H9 (cell line): Measurements from ENCODE around the gene TTLL1. TPM values are rescaled to one million over a fixed set of nuclear protein-coding genes. Genes with fewer than 3 reads are reported as not detected.

Experiments
- DNase-seq: peaks from one replicate; pipeline ENCODE4 v3.0.0-alpha.2; 2017
- H2AFZ ChIP-seq: one replicate; pipeline ENCODE4 v1.6.1; 2013; ENCODE audit warnings: mild to moderate bottlenecking, low read length, control low read depth, moderate library complexity
- H2AK5ac ChIP-seq: 2 replicates; pipeline ENCODE4 v1.6.1; 2013; ENCODE audit warnings: low read length, control low read depth, mixed read lengths; ENCODE audit not compliant: insufficient read length
- H2BK120ac ChIP-seq: one replicate; pipeline ENCODE4 v1.6.1; 2013; ENCODE audit warnings: low read depth, mild to moderate bottlenecking, low read length, control low read depth, inconsistent platforms; ENCODE audit not compliant: poor library complexity, severe bottlenecking
- H2BK12ac ChIP-seq: 2 replicates; pipeline ENCODE4 v1.6.1; 2013; ENCODE audit warnings: low read length, control low read depth, mixed read lengths, low read depth; ENCODE audit not compliant: insufficient read length
- H2BK15ac ChIP-seq: 2 replicates; pipeline ENCODE4 v1.6.1; 2013; ENCODE audit warnings: low read depth, low read length, control low read depth
- H2BK20ac ChIP-seq: one replicate; pipeline ENCODE4 v1.6.1; 2013; ENCODE audit warnings: low read depth, mild to moderate bottlenecking, low read length, control low read depth, inconsistent platforms; ENCODE audit not compliant: poor library complexity, severe bottlenecking
- H2BK5ac ChIP-seq: 2 replicates; pipeline ENCODE4 v1.6.1; 2013; ENCODE audit warnings: low read length, control low read depth, mixed read lengths; ENCODE audit not compliant: insufficient read length
- H3K14ac ChIP-seq: 2 replicates; pipeline ENCODE4 v1.6.1; 2013; ENCODE audit warnings: low read length, control low read depth; ENCODE audit not compliant: insufficient read depth
- H3K18ac ChIP-seq: 2 replicates; pipeline ENCODE4 v1.6.1; 2013; ENCODE audit warnings: low read depth, mild to moderate bottlenecking, mixed read lengths, low read length, control low read depth; ENCODE audit not compliant: insufficient read length
- H3K23ac ChIP-seq: 2 replicates; pipeline ENCODE4 v1.6.1; 2013; ENCODE audit warnings: low read length, control low read depth, mixed read lengths, low read depth; ENCODE audit not compliant: insufficient read length
- H3K23me2 ChIP-seq: 2 replicates; pipeline ENCODE4 v1.6.1; 2013; ENCODE audit warnings: low read depth, mild to moderate bottlenecking, mixed read lengths, low read length, control low read depth; ENCODE audit not compliant: insufficient read length, poor library complexity, severe bottlenecking
- H3K27ac ChIP-seq: 2 replicates; pipeline ENCODE4 v1.5.1; 2013; ENCODE audit warnings: low read length, control low read depth, mixed read lengths, low read depth; ENCODE audit not compliant: insufficient read length
- H3K27me3 ChIP-seq: 2 replicates; pipeline ENCODE4 v1.6.1; 2013; ENCODE audit warnings: low read length, control low read depth, inconsistent platforms; ENCODE audit not compliant: insufficient read depth
- H3K4ac ChIP-seq: 2 replicates; pipeline ENCODE4 v1.6.1; 2013; ENCODE audit warnings: low read depth, mild to moderate bottlenecking, control low read depth, inconsistent platforms, low read length, moderate library complexity
- H3K4me1 ChIP-seq: 2 replicates; pipeline ENCODE4 v1.6.1; 2013; ENCODE audit warnings: low read length, control low read depth, inconsistent platforms; ENCODE audit not compliant: insufficient read depth
- H3K4me2 ChIP-seq: 2 replicates; pipeline ENCODE4 v1.6.1; 2013; ENCODE audit warnings: low read length, control low read depth, mixed read lengths; ENCODE audit not compliant: insufficient read length, insufficient read depth
- H3K56ac ChIP-seq: 2 replicates; pipeline ENCODE4 v1.6.1; 2013; ENCODE audit warnings: low read depth, mild to moderate bottlenecking, mixed read lengths, low read length, control low read depth; ENCODE audit not compliant: insufficient read length
- H3K79me1 ChIP-seq: 2 replicates; pipeline ENCODE4 v1.6.1; 2013; ENCODE audit warnings: low read depth, mild to moderate bottlenecking, moderate library complexity, low read length, control low read depth, inconsistent platforms; ENCODE audit not compliant: insufficient read depth, poor library complexity, severe bottlenecking
- H3K79me2 ChIP-seq: 2 replicates; pipeline ENCODE4 v1.6.1; 2013; ENCODE audit warnings: low read length, control low read depth, inconsistent platforms; ENCODE audit not compliant: insufficient read depth
- H3K9ac ChIP-seq: 2 replicates; pipeline ENCODE4 v1.6.1; 2013; ENCODE audit warnings: low read length, control low read depth, mixed read lengths; ENCODE audit not compliant: insufficient read length; ENCODE audit errors: extremely low read depth
- H3K9me3 ChIP-seq: one replicate; pipeline ENCODE4 v1.6.1; 2013; ENCODE audit warnings: low read depth, low read length, inconsistent platforms; ENCODE audit not compliant: control insufficient read depth
- H3T11ph ChIP-seq: one replicate; pipeline ENCODE4 v1.6.1; 2013; ENCODE audit warnings: mild to moderate bottlenecking, low read length, control low read depth, inconsistent platforms
- H4K20me1 ChIP-seq: one replicate; pipeline ENCODE4 v1.6.1; 2013; ENCODE audit not compliant: control insufficient read depth, insufficient read length, insufficient read depth
- H4K5ac ChIP-seq: 2 replicates; pipeline ENCODE4 v1.6.1; 2013; ENCODE audit warnings: low read depth, mild to moderate bottlenecking, mixed read lengths, low read length, control low read depth; ENCODE audit not compliant: insufficient read length
- H4K8ac ChIP-seq: replicated peaks from 2 replicates; pipeline ENCODE4 v1.6.1; 2013; ENCODE audit warnings: low read length, control low read depth, mixed read lengths, low read depth; ENCODE audit not compliant: insufficient read length
- H4K91ac ChIP-seq: 2 replicates; pipeline ENCODE4 v1.6.1; 2013; ENCODE audit warnings: low read depth, mild to moderate bottlenecking, moderate library complexity, mixed read lengths, low read length, control low read depth; ENCODE audit not compliant: insufficient read length
- H3K27ac Mint-ChIP-seq, 3 experiments: 2 replicates in 2 of 3; 3 replicates in 1 of 3; pipeline ENCODE4 v1.8.0; 2020 to 2021; ENCODE audit warnings: mixed read lengths in 3 of 3, mild to moderate bottlenecking in 1 of 3, moderate library complexity in 1 of 3
- H3K27me3 Mint-ChIP-seq: 2 replicates; pipeline ENCODE4 v1.8.0; 2021; ENCODE audit warnings: low read depth, mild to moderate bottlenecking, moderate library complexity, mixed read lengths
- H3K36me3 Mint-ChIP-seq, 3 experiments: 2 replicates in 2 of 3; 3 replicates in 1 of 3; pipeline ENCODE4 v1.8.0; 2020 to 2021; ENCODE audit warnings: low read depth in 3 of 3, mixed read lengths in 3 of 3; ENCODE audit not compliant: insufficient read depth in 1 of 3
- H3K4me1 Mint-ChIP-seq, 2 experiments: 2 replicates each; pipeline ENCODE4 v1.8.0; 2020; ENCODE audit warnings: mixed read lengths in 2 of 2
- H3K4me3 Mint-ChIP-seq, 2 experiments: 2 replicates in 1 of 2; 3 replicates in 1 of 2; pipeline ENCODE4 v1.8.0; 2020 to 2021; ENCODE audit warnings: mild to moderate bottlenecking in 2 of 2, mixed read lengths in 2 of 2, moderate library complexity in 1 of 2
- H3K9me3 Mint-ChIP-seq, 2 experiments: 2 replicates in 1 of 2; 3 replicates in 1 of 2; pipeline ENCODE4 v1.8.0; 2020; ENCODE audit warnings: mild to moderate bottlenecking in 2 of 2, mixed read lengths in 2 of 2, moderate library complexity in 1 of 2
- WGBS: extraction: QIAGEN DNeasy Blood & Tissue Kit; methylation state at CpG from one replicate; pipeline ENCODE4 v1.1.7; 2013; ENCODE audit warnings: missing lambda C conversion rate, low lambda C conversion rate, mixed read lengths; ENCODE audit not compliant: insufficient read length; ENCODE audit errors: extremely low coverage; 5-methylcytosine and 5-hydroxymethylcytosine counted together
- total RNA-seq: library from RNA; stranded (reverse); gene quantifications from 2 replicates; pipeline ENCODE4 v1.2.1, GENCODE V29; 2021
- TF ChIP-seq, protein P1 (sequence below): fragments of 200-600 bp; sonication (generic); conservative IDR thresholded peaks from 3 replicates; pipeline ENCODE4 v1.8.0; 2021; ENCODE audit warnings: antibody characterized with exemption, mild to moderate bottlenecking

TTLL1 gene
- total RNA-seq, 1 experiment from 2014 or later, result 4.1 TPM

DNA sequence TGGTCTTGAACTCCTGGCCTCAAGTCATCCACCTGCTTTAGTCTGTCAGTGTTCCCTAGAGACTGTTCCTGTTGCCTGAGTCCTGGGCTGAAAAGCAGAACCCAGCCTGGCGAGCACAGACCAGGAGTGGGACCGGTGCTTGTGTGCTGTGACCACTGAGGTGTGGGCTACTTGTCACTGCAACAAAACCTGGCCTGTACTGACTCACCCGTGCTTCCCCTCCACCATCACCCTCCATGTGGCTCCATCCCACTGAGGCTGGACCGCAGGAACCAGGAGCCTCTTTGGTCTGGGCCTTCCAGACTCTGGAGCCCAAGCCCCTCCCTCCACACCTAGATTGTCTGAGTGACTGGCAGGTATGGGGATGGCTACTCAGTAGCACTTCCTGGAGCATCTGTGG, 45.4 kb upstream of the TTLL1 start:
- Histone ChIP-seq H4K8ac (no peak overlapping the region), H2AK5ac (no peak overlapping the region), H3K9me3 (no peaks in the 10 kb centered on the region), H3K27me3 (no peaks in the 10 kb centered on the region), H4K20me1 (no peaks in the 10 kb centered on the region), H3K23ac (no peak overlapping the region), H3K14ac (no peak overlapping the region), H3K56ac (no peak overlapping the region), H3K27ac (no peak overlapping the region), H3K79me1 (no peaks in the 10 kb centered on the region), H2BK15ac (no peak overlapping the region), H4K5ac (no peak overlapping the region), H3K4me2 (no peak overlapping the region), H3K9ac (no peak overlapping the region), H2AFZ (no peak overlapping the region), H3T11ph (no peak overlapping the region), H3K18ac (no peak overlapping the region), H2BK5ac (no peak overlapping the region), H2BK20ac (no peak overlapping the region), H3K4me1 (no peaks in the 10 kb centered on the region), H3K4ac (no peak overlapping the region), H3K79me2 (no peaks in the 10 kb centered on the region), H3K23me2 (no peaks in the 10 kb centered on the region), H2BK12ac (no peak overlapping the region), H2BK120ac (no peak overlapping the region), H4K91ac (no peak overlapping the region)
- Mint-ChIP-seq H3K4me1 (peaks cover 0 to 3% of the 10 kb centered on the region in 2 experiments; a peak in 2 of 4 replicates), H3K27me3 (no peaks in the 10 kb centered on the region), H3K4me3 (no peak overlapping the region), H3K27ac (no peak overlapping the region), H3K36me3 (peaks cover 15 to 70% (median 63%) of the 10 kb centered on the region in 3 experiments; a peak in 6 of 7 replicates), H3K9me3 (no peaks in the 10 kb centered on the region)
- WGBS, result no CpG with 5 or more reads among the region's 4 CpGs
- no peak for DNase-seq
- TF ChIP-seq, protein P1, sequence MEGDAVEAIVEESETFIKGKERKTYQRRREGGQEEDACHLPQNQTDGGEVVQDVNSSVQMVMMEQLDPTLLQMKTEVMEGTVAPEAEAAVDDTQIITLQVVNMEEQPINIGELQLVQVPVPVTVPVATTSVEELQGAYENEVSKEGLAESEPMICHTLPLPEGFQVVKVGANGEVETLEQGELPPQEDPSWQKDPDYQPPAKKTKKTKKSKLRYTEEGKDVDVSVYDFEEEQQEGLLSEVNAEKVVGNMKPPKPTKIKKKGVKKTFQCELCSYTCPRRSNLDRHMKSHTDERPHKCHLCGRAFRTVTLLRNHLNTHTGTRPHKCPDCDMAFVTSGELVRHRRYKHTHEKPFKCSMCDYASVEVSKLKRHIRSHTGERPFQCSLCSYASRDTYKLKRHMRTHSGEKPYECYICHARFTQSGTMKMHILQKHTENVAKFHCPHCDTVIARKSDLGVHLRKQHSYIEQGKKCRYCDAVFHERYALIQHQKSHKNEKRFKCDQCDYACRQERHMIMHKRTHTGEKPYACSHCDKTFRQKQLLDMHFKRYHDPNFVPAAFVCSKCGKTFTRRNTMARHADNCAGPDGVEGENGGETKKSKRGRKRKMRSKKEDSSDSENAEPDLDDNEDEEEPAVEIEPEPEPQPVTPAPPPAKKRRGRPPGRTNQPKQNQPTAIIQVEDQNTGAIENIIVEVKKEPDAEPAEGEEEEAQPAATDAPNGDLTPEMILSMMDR, result no peak
